ENCODE measurements around the gene DMXL1. TPM values are rescaled to one million over a fixed set of nuclear protein-coding genes. Genes with fewer than 3 reads are reported as not detected.
"Not testable (repeated sequence)": the region's sequence is repeated elsewhere in the genome, so short reads cannot be mapped to it uniquely, and the experiment has no call there.

The DMXL1 gene
- total RNA-seq, 2 experiments from 2014 or later, result 31.5 to 33.0 TPM

GRCh38 chr5:119048246-119048645 is 22.6 kb upstream of the DMXL1 start:
- POLR2A ChIA-PET, result no interaction called here
- H3K27ac Mint-ChIP-seq, result no peak overlapping the region
- DNase-seq, result no peak
- peaks cover 4% of the 10 kb centered on the region for H3K27me3 Mint-ChIP-seq
- H3K36me3 Mint-ChIP-seq (ENCODE audit: low read depth), result no peaks in the 10 kb centered on the region
- no peaks in the 10 kb centered on the region for H3K4me1 Mint-ChIP-seq
- no peak overlapping the region for H3K4me3 Mint-ChIP-seq
- CTCF ChIA-PET, result interaction anchor here (0.6 kb wide), 1 partner anchor 201 kb away, joined by 3 read pairs; no protein-coding TSS in a partner anchor
- H3K9me3 Mint-ChIP-seq, result no peaks in the 10 kb centered on the region

GRCh38 chr5:119049824-119050449 is 20.9 kb upstream of the DMXL1 start:
- no peaks in the 10 kb centered on the region for H3K36me3 Mint-ChIP-seq (ENCODE audit: low read depth)
- ChIA-PET CTCF (no interaction called here), POLR2A (no interaction called here)
- no peak for DNase-seq
- H3K9me3 Mint-ChIP-seq, result no peaks in the 10 kb centered on the region
- no peak overlapping the region for H3K27ac Mint-ChIP-seq
- peaks cover 4% of the 10 kb centered on the region for H3K27me3 Mint-ChIP-seq
- H3K4me1 Mint-ChIP-seq, result no peaks in the 10 kb centered on the region
- H3K4me3 Mint-ChIP-seq, result no peak overlapping the region

DNA sequence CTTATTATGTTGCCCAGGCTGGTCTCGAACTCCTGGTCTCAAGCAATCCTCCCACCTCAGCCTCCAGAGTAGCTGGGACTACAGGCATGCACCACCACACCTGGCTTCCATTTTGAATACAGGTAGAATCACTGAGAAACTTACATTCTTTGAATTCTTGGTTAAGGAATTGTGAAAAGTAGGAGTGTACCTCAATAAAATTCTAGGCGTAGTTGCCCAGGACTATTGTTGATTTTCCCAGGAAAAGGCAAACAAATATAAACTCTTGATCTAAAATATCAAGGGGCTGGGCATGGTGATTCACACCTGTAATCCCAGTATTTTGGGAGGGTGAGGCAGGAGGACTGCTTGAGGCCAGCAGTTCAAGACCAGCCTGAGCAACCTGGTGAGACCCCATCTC is 16.8 kb upstream of the DMXL1 start:
- Mint-ChIP-seq H3K4me1 (no peaks in the 10 kb centered on the region), H3K9me3 (no peaks in the 10 kb centered on the region), H3K27me3 (peaks cover 4% of the 10 kb centered on the region), H3K36me3 (ENCODE audit: low read depth) (no peaks in the 10 kb centered on the region), H3K4me3 (no peak overlapping the region), H3K27ac (no peak overlapping the region)
- POLR2A ChIA-PET, result no interaction called here
- no peak for DNase-seq
- CTCF ChIA-PET, result interaction anchor here (0.6 to 1.7 kb wide), 2 partner anchors 11 to 262 kb away, joined by 3 to 5 read pairs; no protein-coding TSS in a partner anchor

- CTCF ChIA-PET, result interaction anchor here (1.7 kb wide), 1 partner anchor 9 kb away, joined by 5 read pairs; no protein-coding TSS in a partner anchor
- Mint-ChIP-seq H3K36me3 (ENCODE audit: low read depth) (no peaks in the 10 kb centered on the region), H3K4me3 (no peak overlapping the region), H3K27ac (no peak overlapping the region), H3K4me1 (no peaks in the 10 kb centered on the region), H3K27me3 (no peaks in the 10 kb centered on the region), H3K9me3 (no peaks in the 10 kb centered on the region)
- POLR2A ChIA-PET, result no interaction called here
- DNase-seq, result no peak
Observed at GRCh38 chr5:119055294-119055693, 15.6 kb upstream of the DMXL1 start.

DNA sequence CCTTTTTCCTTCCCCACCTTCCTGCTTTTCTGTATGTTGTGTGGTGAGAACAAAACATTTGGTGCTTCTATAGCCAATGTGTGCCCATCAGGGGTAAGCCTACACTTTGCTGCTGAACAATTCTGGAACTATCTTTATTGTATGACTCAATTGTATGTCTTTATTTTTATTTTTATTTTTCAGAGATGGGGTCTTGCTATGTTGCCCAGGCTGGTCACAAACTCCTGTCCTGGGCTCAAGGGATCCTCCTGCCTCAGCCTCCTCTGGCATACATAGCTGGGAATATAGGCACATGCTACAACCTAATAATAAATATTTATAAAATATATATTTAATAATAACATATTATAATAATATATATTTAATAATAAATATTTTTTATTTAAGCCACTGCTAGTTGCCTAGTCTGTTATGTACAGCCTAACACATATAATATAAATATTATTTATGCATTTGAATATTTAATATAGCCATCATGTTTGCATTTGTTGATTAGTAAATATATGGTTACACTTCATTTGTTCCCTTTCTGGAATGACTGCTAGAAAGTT is 11.8 kb upstream of the DMXL1 start:
- CTCF ChIA-PET, result interaction anchor here (0.8 kb wide), 1 partner anchor 71 kb away, joined by 3 read pairs; the partner anchor contains the start of gene DTWD2
- POLR2A ChIA-PET, result no interaction called here

DNA sequence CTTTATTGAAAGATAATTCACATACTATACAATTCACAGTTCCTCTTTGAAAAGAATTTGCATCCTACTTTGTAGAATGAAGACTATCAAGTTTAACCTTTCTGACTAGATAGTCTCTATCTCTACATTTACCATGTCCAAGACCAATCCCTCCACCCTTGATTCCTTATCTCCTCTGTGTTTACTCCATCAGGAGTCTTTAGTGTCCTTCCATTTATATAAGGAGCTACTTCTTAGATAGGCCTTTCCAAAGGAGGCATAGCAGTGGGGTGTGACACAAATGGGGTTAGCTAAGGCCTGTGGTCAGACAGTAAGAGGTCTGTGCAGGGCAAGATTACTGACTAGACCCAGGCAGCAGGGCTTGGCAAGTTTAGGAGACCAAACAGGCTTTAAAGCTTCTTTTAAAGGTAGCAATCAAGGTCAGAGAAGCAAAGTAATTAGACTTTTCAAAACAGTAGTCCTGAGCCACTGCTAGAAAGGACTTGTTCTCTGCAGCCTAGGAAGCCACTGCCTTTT is 11.1 kb upstream of the DMXL1 start:
- no peak overlapping the region for H3K27ac Mint-ChIP-seq
- H3K4me3 Mint-ChIP-seq, result no peak overlapping the region
- H3K4me1 Mint-ChIP-seq, result peaks cover 10% of the 10 kb centered on the region
- no peaks in the 10 kb centered on the region for H3K36me3 Mint-ChIP-seq (ENCODE audit: low read depth)
- no peaks in the 10 kb centered on the region for H3K9me3 Mint-ChIP-seq
- ChIA-PET CTCF (interaction anchor here (0.8 to 1.5 kb wide), 2 partner anchors 38 to 72 kb away, joined by 3 to 8 read pairs; partner anchors contain the start of gene DTWD2), POLR2A (no interaction called here)
- H3K27me3 Mint-ChIP-seq, result no peaks in the 10 kb centered on the region
- no peak for DNase-seq

More for the DNA sequence above, 11.8 kb upstream of the DMXL1 start:
- DNase-seq, result no peak
- Mint-ChIP-seq H3K4me3 (no peak overlapping the region), H3K27me3 (no peaks in the 10 kb centered on the region), H3K9me3 (no peaks in the 10 kb centered on the region), H3K27ac (no peak overlapping the region), H3K36me3 (ENCODE audit: low read depth) (no peaks in the 10 kb centered on the region), H3K4me1 (peaks cover 7% of the 10 kb centered on the region)

DNA sequence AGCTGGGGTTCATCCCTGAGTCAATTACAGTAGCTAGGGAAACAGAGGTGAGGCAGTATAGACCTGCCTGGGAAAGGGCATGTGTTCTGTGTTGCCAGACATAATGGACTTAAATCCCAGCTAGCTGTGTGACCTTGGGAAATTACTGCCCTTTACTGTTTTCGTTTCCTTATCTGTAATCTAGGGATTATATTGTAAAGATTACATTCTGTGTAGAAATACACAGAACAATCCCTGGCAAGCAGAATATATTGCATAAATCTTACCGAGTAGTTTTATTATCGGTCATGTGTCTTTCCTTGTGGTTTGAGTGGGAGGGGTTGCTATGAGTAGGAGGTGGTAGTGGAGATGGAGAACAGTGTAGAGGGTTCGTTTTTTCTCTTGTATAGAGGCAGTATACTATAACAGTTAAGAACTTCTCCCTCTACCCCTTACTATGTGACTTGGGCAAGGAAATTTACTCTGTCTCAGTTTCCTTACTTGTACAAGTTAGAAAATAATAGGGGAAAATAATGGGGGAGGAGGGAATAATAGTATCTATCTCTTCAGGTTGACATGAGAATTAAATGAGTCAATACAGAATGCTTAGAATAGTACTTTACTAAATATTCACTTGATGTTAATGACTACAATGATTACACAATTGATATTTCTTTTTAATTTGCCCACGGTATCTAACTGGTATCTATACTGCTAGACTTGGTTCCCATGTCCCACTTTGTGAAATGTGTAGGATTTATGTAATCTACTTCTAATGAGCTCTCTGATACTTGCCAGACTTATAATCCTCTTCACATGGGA is 7.1 kb upstream of the DMXL1 start:
- H3K27me3 Mint-ChIP-seq, result no peaks in the 10 kb centered on the region
- no peaks in the 10 kb centered on the region for H3K36me3 Mint-ChIP-seq (ENCODE audit: low read depth)
- H3K27ac Mint-ChIP-seq, result no peak overlapping the region
- ChIA-PET CTCF (interaction anchor here (1.1 to 1.4 kb wide), 4 partner anchors 9 to 398 kb away, joined by 4 to 5 read pairs (median 4); partner anchors contain the start of gene DTWD2), POLR2A (no interaction called here)
- H3K4me1 Mint-ChIP-seq, result peaks cover 11% of the 10 kb centered on the region
- no peak for DNase-seq
- H3K4me3 Mint-ChIP-seq, result no peak overlapping the region
- H3K9me3 Mint-ChIP-seq, result no peaks in the 10 kb centered on the region

DNA sequence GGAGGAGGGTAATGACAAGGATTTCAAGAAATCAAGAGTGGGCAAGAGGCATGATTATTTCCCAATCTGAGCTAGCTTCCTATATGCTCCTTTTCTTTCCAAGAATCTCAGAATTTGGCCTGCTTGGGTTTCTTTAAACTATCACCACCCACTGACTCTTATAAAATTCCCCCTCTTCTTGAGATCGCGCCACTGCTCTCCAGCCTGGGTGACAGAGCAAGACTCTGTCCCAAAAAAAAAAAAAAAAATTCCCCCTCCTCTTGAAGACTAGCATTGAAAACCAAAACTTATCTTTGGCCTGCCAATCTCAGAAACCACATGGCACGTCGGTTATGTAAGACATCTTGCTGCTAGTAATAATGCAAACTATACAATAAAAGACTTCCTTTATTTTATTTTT is 3.4 kb upstream of the DMXL1 start:
- peaks cover 21% of the 10 kb centered on the region for H3K4me1 Mint-ChIP-seq
- ChIA-PET POLR2A (no interaction called here), CTCF (no interaction called here)
- DNase-seq, result no peak
- no peaks in the 10 kb centered on the region for H3K36me3 Mint-ChIP-seq (ENCODE audit: low read depth)
- H3K4me3 Mint-ChIP-seq, result no peak overlapping the region
- no peaks in the 10 kb centered on the region for H3K9me3 Mint-ChIP-seq
- no peaks in the 10 kb centered on the region for H3K27me3 Mint-ChIP-seq
- H3K27ac Mint-ChIP-seq, result no peak overlapping the region

DNA sequence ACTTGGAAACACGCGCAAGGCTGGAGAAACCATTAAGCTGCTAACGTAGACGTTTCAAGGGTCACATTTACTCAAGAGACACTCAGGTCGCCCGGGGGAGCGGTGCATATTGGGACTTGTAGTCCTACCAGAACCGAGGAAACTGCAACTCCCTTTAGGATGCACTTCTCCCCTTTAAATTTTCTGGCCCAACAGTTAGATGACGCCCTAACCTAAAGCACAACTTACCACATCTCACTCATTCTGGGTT is 384 bp upstream of the DMXL1 start:
- no peak for DNase-seq
- POLR2A ChIA-PET, result interaction anchor here (0.6 to 2.6 kb wide), 19 partner anchors 10 to 382 kb away, joined by 3 to 34 read pairs (median 6); partner anchors contain the start of genes DTWD2, HSD17B4 and TNFAIP8
- peak overlapping the region; percentile 96 for H3K27ac Mint-ChIP-seq
- H3K27me3 Mint-ChIP-seq, result no peaks in the 10 kb centered on the region
- H3K4me3 Mint-ChIP-seq, result peak overlapping the region; percentile 89
- CTCF ChIA-PET, result interaction anchor here (1.0 to 2.6 kb wide), 12 partner anchors 82 to 342 kb away, joined by 3 to 18 read pairs (median 5); partner anchors contain the start of gene DTWD2
- H3K36me3 Mint-ChIP-seq (ENCODE audit: low read depth), result peaks cover 4% of the 10 kb centered on the region
- no peaks in the 10 kb centered on the region for H3K9me3 Mint-ChIP-seq
- peaks cover 36% of the 10 kb centered on the region for H3K4me1 Mint-ChIP-seq

DNA sequence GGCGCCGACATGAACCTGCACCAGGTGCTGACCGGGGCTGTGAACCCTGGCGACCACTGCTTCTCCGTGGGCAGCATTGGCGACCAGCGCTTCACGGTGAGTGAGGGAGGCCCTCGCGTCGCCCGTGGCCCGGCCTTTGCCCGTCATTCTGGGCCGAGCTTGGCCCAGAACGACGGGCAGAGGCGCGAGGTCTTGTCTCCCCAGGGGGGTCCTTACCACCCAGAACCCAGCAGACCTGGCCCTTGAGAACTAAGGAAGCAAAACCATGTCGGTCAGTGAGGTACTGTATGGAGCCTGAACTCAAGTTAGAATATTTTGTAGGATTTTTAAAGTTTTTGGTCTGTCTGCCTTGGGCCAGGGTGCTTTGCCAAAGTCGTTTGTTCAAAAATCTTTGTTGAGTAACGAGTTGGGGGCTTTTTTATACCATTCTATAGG is 691 bp downstream of the DMXL1 start:
- ChIA-PET CTCF (interaction anchor here (0.8 to 2.6 kb wide), 8 partner anchors 83 to 341 kb away, joined by 3 to 18 read pairs (median 5); partner anchors contain the start of gene DTWD2), POLR2A (interaction anchor here (0.7 to 2.6 kb wide), 18 partner anchors 9 to 381 kb away, joined by 3 to 34 read pairs (median 6); partner anchors contain the start of genes DTWD2, HSD17B4 and TNFAIP8)
- DNase-seq, result no peak
- H3K4me1 Mint-ChIP-seq, result peaks cover 44% of the 10 kb centered on the region
- no peaks in the 10 kb centered on the region for H3K9me3 Mint-ChIP-seq
- peak overlapping the region; percentile 89 for H3K4me3 Mint-ChIP-seq
- H3K36me3 Mint-ChIP-seq (ENCODE audit: low read depth), result peaks cover 4% of the 10 kb centered on the region
- H3K27me3 Mint-ChIP-seq, result no peaks in the 10 kb centered on the region
- peak overlapping the region; percentile 96 for H3K27ac Mint-ChIP-seq

DNA sequence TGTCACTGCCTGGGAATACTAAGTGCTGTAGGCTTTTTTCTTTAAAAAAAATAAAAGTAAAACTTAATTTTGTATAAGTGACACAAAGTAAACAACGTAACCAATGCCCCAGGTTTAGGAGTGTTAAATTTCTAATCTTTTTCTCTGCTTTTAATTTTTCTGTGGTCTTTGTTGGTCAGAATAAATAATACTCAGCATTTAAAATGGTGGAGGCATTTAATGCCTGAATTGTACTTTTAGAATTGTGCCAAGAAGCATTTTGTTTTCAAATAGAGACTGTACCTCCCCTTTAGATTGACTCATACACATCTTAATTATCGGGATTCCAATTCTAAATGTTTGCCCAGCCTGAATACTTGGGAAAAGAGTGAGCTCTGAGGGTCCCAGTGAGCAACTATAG is 1.6 kb downstream of the DMXL1 start:
- peak overlapping the region; percentile 3 for H3K27ac Mint-ChIP-seq
- ChIA-PET CTCF (no interaction called here), POLR2A (interaction anchor here (1.4 kb wide), 1 partner anchor 289 kb away, joined by 3 read pairs; no protein-coding TSS in a partner anchor)
- no peak for DNase-seq
- H3K4me1 Mint-ChIP-seq, result peaks cover 44% of the 10 kb centered on the region
- H3K27me3 Mint-ChIP-seq, result no peaks in the 10 kb centered on the region
- no peaks in the 10 kb centered on the region for H3K9me3 Mint-ChIP-seq
- H3K36me3 Mint-ChIP-seq (ENCODE audit: low read depth), result peaks cover 4% of the 10 kb centered on the region
- H3K4me3 Mint-ChIP-seq, result peak overlapping the region; percentile 38

- ChIA-PET POLR2A (interaction anchor here (1.4 kb wide), 1 partner anchor 288 kb away, joined by 3 read pairs; no protein-coding TSS in a partner anchor), CTCF (interaction anchor here (1.2 to 1.5 kb wide), 3 partner anchors 193 to 339 kb away, joined by 3 read pairs; no protein-coding TSS in a partner anchor)
- H3K27ac Mint-ChIP-seq, result peak overlapping the region; percentile 59
Observed at GRCh38 chr5:119073746-119074337, 3.0 kb downstream of the DMXL1 start.

More at GRCh38 chr5:119073746-119074337, 3.0 kb downstream of the DMXL1 start:
- H3K36me3 Mint-ChIP-seq (ENCODE audit: low read depth); H3K9me3 Mint-ChIP-seq; DNase-seq; H3K27me3 Mint-ChIP-seq: not testable (repeated sequence)
- Mint-ChIP-seq H3K4me3 (peak overlapping the region; percentile 51), H3K4me1 (peaks cover 52% of the 10 kb centered on the region)

Measured in activated CD4-positive, alpha-beta memory T cell treated with anti-CD3 and anti-CD28 coated beads, Interleukin-2, amount 10 ng/mL, durations not matched to agents 7 days and 5 days (primary cell).